ENCODE measurements around the gene C12orf56.

Gene C12orf56

GRCh38 chr12:64261813-64262212 is 128.7 kb downstream of the C12orf56 start:
- H3K36me3 Mint-ChIP-seq (ENCODE audit: low read depth) = no peaks in the 10 kb centered on the region
- no peak overlapping the region for H3K27ac Mint-ChIP-seq
- no peaks in the 10 kb centered on the region for H3K9me3 Mint-ChIP-seq
- H3K4me3 Mint-ChIP-seq = no peak overlapping the region
- no peaks in the 10 kb centered on the region for H3K4me1 Mint-ChIP-seq (ENCODE audit: low read depth)
- intact Hi-C loops (cut with micrococcal nuclease) = no loop called here
- H3K27me3 Mint-ChIP-seq = no peaks in the 10 kb centered on the region

GRCh38 chr12:64258576-64258975 is 132.0 kb downstream of the C12orf56 start:
- Mint-ChIP-seq H3K4me1 (ENCODE audit: low read depth) (no peaks in the 10 kb centered on the region), H3K27ac (no peak overlapping the region), H3K4me3 (no peak overlapping the region), H3K9me3 (no peaks in the 10 kb centered on the region), H3K36me3 (ENCODE audit: low read depth) (no peaks in the 10 kb centered on the region), H3K27me3 (no peaks in the 10 kb centered on the region)
- intact Hi-C loops (cut with micrococcal nuclease) = no loop called here

- H3K27ac Mint-ChIP-seq = no peak overlapping the region
- H3K4me3 Mint-ChIP-seq = no peak overlapping the region
- H3K36me3 Mint-ChIP-seq (ENCODE audit: low read depth) = no peaks in the 10 kb centered on the region
- H3K9me3 Mint-ChIP-seq = no peaks in the 10 kb centered on the region
- intact Hi-C loops (cut with micrococcal nuclease) = loop anchor here (1.0 kb wide), 1 partner anchor 417 kb away; no protein-coding TSS in a partner anchor
- no peaks in the 10 kb centered on the region for H3K27me3 Mint-ChIP-seq
- H3K4me1 Mint-ChIP-seq (ENCODE audit: low read depth) = peaks cover 8% of the 10 kb centered on the region
These were observed 134.3 kb downstream of the C12orf56 start for GRCh38 chr12:64256166-64256800.

- no peaks in the 10 kb centered on the region for H3K27me3 Mint-ChIP-seq
- H3K9me3 Mint-ChIP-seq = no peaks in the 10 kb centered on the region
- H3K27ac Mint-ChIP-seq = no peak overlapping the region
- H3K36me3 Mint-ChIP-seq (ENCODE audit: low read depth) = no peaks in the 10 kb centered on the region
- H3K4me3 Mint-ChIP-seq = no peak overlapping the region
- H3K4me1 Mint-ChIP-seq (ENCODE audit: low read depth) = peaks cover 8% of the 10 kb centered on the region
- intact Hi-C loops (cut with micrococcal nuclease) = no loop called here
These were observed 135.3 kb downstream of the C12orf56 start for GRCh38 chr12:64255249-64255648.

- no peak overlapping the region for H3K27ac Mint-ChIP-seq
- no peaks in the 10 kb centered on the region for H3K27me3 Mint-ChIP-seq
- no peaks in the 10 kb centered on the region for H3K36me3 Mint-ChIP-seq (ENCODE audit: low read depth)
- intact Hi-C loops (cut with micrococcal nuclease) = loop anchor here (2.0 kb wide), 1 partner anchor 73 kb away; no protein-coding TSS in a partner anchor
- peaks cover 8% of the 10 kb centered on the region for H3K4me1 Mint-ChIP-seq (ENCODE audit: low read depth)
- no peaks in the 10 kb centered on the region for H3K9me3 Mint-ChIP-seq
- no peak overlapping the region for H3K4me3 Mint-ChIP-seq
These were observed 137.2 kb downstream of the C12orf56 start for GRCh38 chr12:64253356-64253755.

- no peak overlapping the region for H3K27ac Mint-ChIP-seq
- H3K4me1 Mint-ChIP-seq (ENCODE audit: low read depth) = peaks cover 8% of the 10 kb centered on the region
- H3K9me3 Mint-ChIP-seq = no peaks in the 10 kb centered on the region
- H3K36me3 Mint-ChIP-seq (ENCODE audit: low read depth) = no peaks in the 10 kb centered on the region
- no peak overlapping the region for H3K4me3 Mint-ChIP-seq
- H3K27me3 Mint-ChIP-seq = no peaks in the 10 kb centered on the region
- intact Hi-C loops (cut with micrococcal nuclease) = loop anchor here (2.0 kb wide), 1 partner anchor 72 kb away; no protein-coding TSS in a partner anchor
These were observed 137.9 kb downstream of the C12orf56 start for GRCh38 chr12:64252681-64253080.

- no peak overlapping the region for H3K27ac Mint-ChIP-seq
- no peaks in the 10 kb centered on the region for H3K4me1 Mint-ChIP-seq (ENCODE audit: low read depth)
These were observed 146.7 kb downstream of the C12orf56 start for GRCh38 chr12:64243809-64244208.

GRCh38 chr12:64240781-64241180 is 149.8 kb downstream of the C12orf56 start:
- intact Hi-C loops (cut with micrococcal nuclease) = no loop called here
- no peaks in the 10 kb centered on the region for H3K36me3 Mint-ChIP-seq (ENCODE audit: low read depth)
- H3K27me3 Mint-ChIP-seq = no peaks in the 10 kb centered on the region
- no peak overlapping the region for H3K4me3 Mint-ChIP-seq
- H3K27ac Mint-ChIP-seq = no peak overlapping the region
- no peaks in the 10 kb centered on the region for H3K9me3 Mint-ChIP-seq
- H3K4me1 Mint-ChIP-seq (ENCODE audit: low read depth) = peaks cover 11% of the 10 kb centered on the region

More at GRCh38 chr12:64243809-64244208, 146.7 kb downstream of the C12orf56 start:
- intact Hi-C loops (cut with micrococcal nuclease) = no loop called here
- no peaks in the 10 kb centered on the region for H3K27me3 Mint-ChIP-seq
- no peaks in the 10 kb centered on the region for H3K9me3 Mint-ChIP-seq
- H3K4me3 Mint-ChIP-seq = no peak overlapping the region
- no peaks in the 10 kb centered on the region for H3K36me3 Mint-ChIP-seq (ENCODE audit: low read depth)

- peaks cover 1% of the 10 kb centered on the region for H3K27me3 Mint-ChIP-seq
- no peak overlapping the region for H3K4me3 Mint-ChIP-seq
- peaks cover 11% of the 10 kb centered on the region for H3K4me1 Mint-ChIP-seq (ENCODE audit: low read depth)
- H3K36me3 Mint-ChIP-seq (ENCODE audit: low read depth) = no peaks in the 10 kb centered on the region
- no peaks in the 10 kb centered on the region for H3K9me3 Mint-ChIP-seq
- intact Hi-C loops (cut with micrococcal nuclease) = no loop called here
- no peak overlapping the region for H3K27ac Mint-ChIP-seq
These were observed 153.2 kb downstream of the C12orf56 start for GRCh38 chr12:64237382-64237781.

- intact Hi-C loops (cut with micrococcal nuclease) = no loop called here
- Mint-ChIP-seq H3K27ac (no peak overlapping the region), H3K36me3 (ENCODE audit: low read depth) (no peaks in the 10 kb centered on the region), H3K9me3 (no peaks in the 10 kb centered on the region), H3K4me1 (ENCODE audit: low read depth) (peaks cover 11% of the 10 kb centered on the region), H3K27me3 (peaks cover 2% of the 10 kb centered on the region), H3K4me3 (no peak overlapping the region)
These were observed 154.0 kb downstream of the C12orf56 start for GRCh38 chr12:64236549-64236948.

- Mint-ChIP-seq H3K27me3 (peaks cover 5% of the 10 kb centered on the region), H3K36me3 (ENCODE audit: low read depth) (no peaks in the 10 kb centered on the region), H3K4me1 (ENCODE audit: low read depth) (peaks cover 9% of the 10 kb centered on the region), H3K9me3 (no peaks in the 10 kb centered on the region), H3K4me3 (no peak overlapping the region), H3K27ac (no peak overlapping the region)
- intact Hi-C loops (cut with micrococcal nuclease) = no loop called here
These were observed 158.4 kb downstream of the C12orf56 start for GRCh38 chr12:64232196-64232595.

- Mint-ChIP-seq H3K9me3 (no peaks in the 10 kb centered on the region), H3K4me1 (ENCODE audit: low read depth) (peaks cover 13% of the 10 kb centered on the region), H3K27ac (no peak overlapping the region), H3K27me3 (peaks cover 5% of the 10 kb centered on the region), H3K36me3 (ENCODE audit: low read depth) (no peaks in the 10 kb centered on the region), H3K4me3 (no peak overlapping the region)
- intact Hi-C loops (cut with micrococcal nuclease) = loop anchor here (10.0 kb wide), 2 partner anchors 145 to 265 kb away; no protein-coding TSS in a partner anchor
These were observed 160.8 kb downstream of the C12orf56 start for GRCh38 chr12:64229796-64230195.

- Mint-ChIP-seq H3K9me3 (no peaks in the 10 kb centered on the region), H3K27ac (no peak overlapping the region), H3K4me3 (no peak overlapping the region), H3K4me1 (ENCODE audit: low read depth) (peaks cover 13% of the 10 kb centered on the region), H3K27me3 (peaks cover 5% of the 10 kb centered on the region), H3K36me3 (ENCODE audit: low read depth) (no peaks in the 10 kb centered on the region)
- intact Hi-C loops (cut with micrococcal nuclease) = loop anchor here (10.0 kb wide), 2 partner anchors 144 to 264 kb away; no protein-coding TSS in a partner anchor
These were observed 161.3 kb downstream of the C12orf56 start for GRCh38 chr12:64229240-64229639.

GRCh38 chr12:64225626-64226025 is 164.9 kb downstream of the C12orf56 start:
- Mint-ChIP-seq H3K4me3 (no peak overlapping the region), H3K9me3 (no peaks in the 10 kb centered on the region), H3K27me3 (peaks cover 3% of the 10 kb centered on the region), H3K4me1 (ENCODE audit: low read depth) (peaks cover 17% of the 10 kb centered on the region), H3K27ac (no peak overlapping the region), H3K36me3 (ENCODE audit: low read depth) (peaks cover 11% of the 10 kb centered on the region)
- intact Hi-C loops (cut with micrococcal nuclease) = loop anchor here (10.0 kb wide), 2 partner anchors 141 to 261 kb away; no protein-coding TSS in a partner anchor
